AG04450 (cell line): ENCODE data around the gene IGLL5. TPM values are rescaled to one million over a fixed set of nuclear protein-coding genes. Genes with fewer than 3 reads are reported as not detected.

Source experiments
- CTCF ChIA-PET: fragments of 300-600, 350-600 bp; formaldehyde crosslinking; extraction: SDS; loops from one replicate; lab custom pipeline; 2022; ENCODE audit warnings: antibody characterized with exemption, inconsistent platforms; lab: Charles Lee
- POLR2A ChIA-PET: fragments of 350-600 bp; formaldehyde crosslinking; extraction: SDS; loops from one replicate; lab custom pipeline; 2021; ENCODE audit warnings: antibody characterized with exemption, inconsistent platforms; lab: Yijun Ruan, JAX
- DNase-seq: peaks from one replicate; pipeline ENCODE4 v3.0.0-alpha.2; 2011; ENCODE audit warnings: low read depth, low spot score
- H3K27ac ChIP-seq: one replicate; pipeline ENCODE4 v1.5.1; 2012; ENCODE audit warnings: low read depth, low read length, control low read depth
- H3K27me3 ChIP-seq: one replicate; pipeline ENCODE4 v1.6.0; 2012; ENCODE audit warnings: low read length; ENCODE audit not compliant: control insufficient read depth, insufficient read depth
- H3K4me3 ChIP-seq: 2 replicates; pipeline ENCODE4 v1.5.1; 2011; ENCODE audit warnings: mild to moderate bottlenecking, low read depth, low read length, control low read depth
- H3K9me3 ChIP-seq: 2 replicates; pipeline ENCODE4 v1.5.1; 2012; ENCODE audit warnings: low read length; ENCODE audit not compliant: control insufficient read depth, insufficient read depth
- CTCF ChIP-seq: IDR thresholded peaks from 2 replicates; pipeline ENCODE4 v1.5.1; 2011; ENCODE audit warnings: low read depth, low read length, control low read depth, inconsistent platforms
- polyA plus RNA-seq: library from polyadenylated mRNA; depleted of rRNA; stranded (reverse); fragments of >200 nt; gene quantifications from 2 replicates; pipeline ENCODE4 v1.2.3, GENCODE V29; 2011

IGLL5 gene
- polyA plus RNA-seq, 1 experiment: not detected

- no peaks in the 10 kb centered on the region for H3K9me3 ChIP-seq
- H3K27ac ChIP-seq: no peak overlapping the region
- peaks cover 4% of the 10 kb centered on the region for H3K27me3 ChIP-seq
- TF ChIP-seq CTCF: no peak
- no peak for DNase-seq
- POLR2A ChIA-PET: no interaction called here
- H3K4me3 ChIP-seq: no peak overlapping the region
- CTCF ChIA-PET: no interaction called here
Measured at GRCh38 chr22:22910272-22911240, 22.9 kb downstream of the IGLL5 start.

- no peak for TF ChIP-seq CTCF
- H3K4me3 ChIP-seq: no peak overlapping the region
- ChIA-PET CTCF (no interaction called here), POLR2A (no interaction called here)
- no peak overlapping the region for H3K27ac ChIP-seq
- DNase-seq: no peak
- H3K27me3 ChIP-seq: peaks cover 4% of the 10 kb centered on the region
- no peaks in the 10 kb centered on the region for H3K9me3 ChIP-seq
Measured at GRCh38 chr22:22911327-22912134, 23.9 kb downstream of the IGLL5 start.

DNA sequence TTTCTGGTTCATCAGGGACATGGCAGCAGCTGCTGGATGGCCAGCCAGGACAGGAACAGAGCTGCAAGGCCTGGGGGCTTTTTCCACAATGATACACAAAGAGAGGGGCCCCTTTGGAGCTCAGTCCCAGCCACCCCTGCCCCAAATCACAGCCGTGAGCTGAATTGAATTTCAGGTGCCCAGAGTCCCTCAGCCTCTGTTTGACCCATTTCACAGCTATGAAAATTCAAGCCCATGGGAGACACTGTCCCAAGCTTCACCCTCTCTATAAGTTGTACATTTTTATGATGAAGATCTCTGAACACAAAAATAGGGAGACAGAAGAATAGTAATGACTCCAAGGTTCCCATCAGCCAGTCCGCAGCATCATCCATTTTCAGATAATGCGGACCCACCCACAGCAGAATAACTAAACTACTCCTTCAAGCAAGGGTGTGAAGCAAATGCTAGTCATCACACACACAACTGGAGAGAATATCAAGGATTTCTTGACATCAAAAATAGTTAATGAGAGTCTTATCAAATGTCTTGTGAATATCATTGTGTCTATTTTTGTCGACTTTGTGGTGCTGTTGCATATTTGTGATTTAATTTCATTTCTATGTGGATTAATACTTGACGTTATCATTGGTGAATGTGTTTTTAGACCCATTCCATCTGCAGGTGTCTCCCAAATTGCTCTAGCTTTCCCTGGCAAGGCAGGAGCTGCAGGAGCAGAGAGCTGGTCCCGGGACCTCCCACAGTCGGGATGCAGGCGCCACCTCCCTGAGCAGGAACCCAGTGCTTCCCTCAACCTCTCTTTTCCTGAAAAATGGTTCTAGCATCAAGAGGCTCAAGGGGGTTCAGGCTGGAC, 24.7 kb downstream of the IGLL5 start:
- ChIA-PET CTCF (no interaction called here), POLR2A (no interaction called here)
- no peak for TF ChIP-seq CTCF
- H3K27me3 ChIP-seq: peaks cover 4% of the 10 kb centered on the region
- no peak overlapping the region for H3K4me3 ChIP-seq
- no peak for DNase-seq
- H3K9me3 ChIP-seq: no peaks in the 10 kb centered on the region
- no peak overlapping the region for H3K27ac ChIP-seq

DNA sequence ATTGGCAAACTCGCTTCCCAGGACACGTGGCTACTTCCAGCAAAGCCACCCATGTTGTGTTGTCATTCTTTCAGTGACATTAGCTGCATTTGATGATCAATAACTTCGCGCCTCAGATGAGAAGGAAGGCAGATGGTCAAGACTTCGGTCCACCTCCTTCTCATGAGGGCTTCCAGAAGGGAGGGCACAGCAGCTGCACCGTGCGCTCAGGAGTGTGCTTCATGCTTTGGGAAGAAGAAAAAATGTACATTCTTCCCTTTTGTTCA, 25.3 kb downstream of the IGLL5 start:
- no peaks in the 10 kb centered on the region for H3K9me3 ChIP-seq
- no peak for TF ChIP-seq CTCF
- CTCF ChIA-PET: no interaction called here
- POLR2A ChIA-PET: no interaction called here
- H3K4me3 ChIP-seq: no peak overlapping the region
- H3K27me3 ChIP-seq: peaks cover 4% of the 10 kb centered on the region
- no peak for DNase-seq
- no peak overlapping the region for H3K27ac ChIP-seq
